Inferior parietal cortex (tissue), 1 donor: ENCODE results near the gene LGR6.

Experiments used
- DNase-seq: peaks from one replicate; pipeline ENCODE4 v3.0.0-alpha.2; 2016; ENCODE audit errors: extremely low spot score

The LGR6 gene

DNA sequence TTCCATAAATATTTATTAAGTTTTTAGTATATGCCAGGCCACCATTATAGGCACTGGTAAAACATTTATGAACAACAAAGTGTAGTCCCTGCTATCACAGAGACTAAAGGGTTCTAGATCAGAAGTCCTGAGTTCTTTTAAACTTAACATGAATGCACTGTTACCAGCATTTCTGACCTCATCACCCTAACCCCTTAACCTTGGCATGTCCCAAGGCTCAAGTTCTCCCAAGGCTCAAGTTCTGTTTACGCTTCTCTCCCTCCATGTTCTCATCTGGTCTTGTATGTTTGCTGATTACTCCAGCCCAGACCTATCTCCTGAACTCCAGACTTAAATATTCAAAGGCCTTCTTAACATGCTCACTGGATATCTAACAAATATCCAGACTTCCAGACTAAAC is 93.6 kb downstream of the LGR6 start:
- DNase-seq, result no peak

GRCh38 chr1:202288177-202288576 is 94.6 kb downstream of the LGR6 start:
- DNase-seq, result no peak

GRCh38 chr1:202289009-202289408 is 95.4 kb downstream of the LGR6 start:
- no peak for DNase-seq

DNA sequence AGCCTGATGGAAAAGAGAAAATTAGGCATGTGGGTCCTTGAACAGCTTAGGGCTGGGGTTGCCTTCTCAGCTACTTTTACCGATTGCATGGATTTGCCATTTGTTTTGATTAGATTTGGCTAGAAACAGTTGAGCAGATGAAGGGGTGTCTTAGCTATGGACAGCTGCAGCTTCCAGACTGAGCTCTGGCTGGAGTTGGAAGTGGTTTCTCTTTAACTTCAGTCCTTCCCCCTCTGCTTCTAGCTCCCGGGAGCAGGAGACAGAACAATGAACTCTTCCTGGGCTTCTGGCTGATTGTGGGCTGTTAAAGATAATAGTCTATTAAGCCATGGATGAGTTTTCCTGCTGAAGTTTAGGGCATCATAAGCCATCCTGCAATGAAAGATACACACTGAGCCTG is 97.4 kb downstream of the LGR6 start:
- DNase-seq, result no peak

GRCh38 chr1:202291961-202292712 is 98.5 kb downstream of the LGR6 start:
- peak; percentile 11 for DNase-seq

- no peak for DNase-seq
These were observed 99.2 kb downstream of the LGR6 start for GRCh38 chr1:202292773-202293172.

- DNase-seq, result no peak
These were observed 100.0 kb downstream of the LGR6 start for GRCh38 chr1:202293569-202293968.

- DNase-seq, result no peak
These were observed 108.6 kb downstream of the LGR6 start for GRCh38 chr1:202302166-202302565.

DNA sequence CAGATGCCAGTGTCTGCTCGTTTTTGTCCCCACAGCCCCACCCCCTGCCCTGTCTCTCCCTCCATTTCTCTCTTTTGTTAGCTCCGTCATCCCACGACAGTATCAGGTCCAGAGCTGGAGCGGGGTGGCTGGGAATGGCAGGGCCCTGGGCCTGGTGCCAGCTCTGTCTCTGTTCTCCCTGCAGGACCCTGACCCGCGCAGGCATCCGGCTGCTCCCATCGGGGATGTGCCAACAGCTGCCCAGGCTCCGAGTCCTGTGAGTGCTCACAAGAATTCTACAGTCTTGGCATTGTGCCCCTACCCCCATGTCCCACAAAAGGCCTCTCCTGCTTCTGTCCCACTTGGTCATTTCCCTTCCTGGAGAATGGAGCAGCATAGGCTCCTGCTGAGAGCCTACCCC is 110.8 kb downstream of the LGR6 start:
- no peak for DNase-seq

GRCh38 chr1:202305168-202305567 is 111.6 kb downstream of the LGR6 start:
- no peak for DNase-seq

DNA sequence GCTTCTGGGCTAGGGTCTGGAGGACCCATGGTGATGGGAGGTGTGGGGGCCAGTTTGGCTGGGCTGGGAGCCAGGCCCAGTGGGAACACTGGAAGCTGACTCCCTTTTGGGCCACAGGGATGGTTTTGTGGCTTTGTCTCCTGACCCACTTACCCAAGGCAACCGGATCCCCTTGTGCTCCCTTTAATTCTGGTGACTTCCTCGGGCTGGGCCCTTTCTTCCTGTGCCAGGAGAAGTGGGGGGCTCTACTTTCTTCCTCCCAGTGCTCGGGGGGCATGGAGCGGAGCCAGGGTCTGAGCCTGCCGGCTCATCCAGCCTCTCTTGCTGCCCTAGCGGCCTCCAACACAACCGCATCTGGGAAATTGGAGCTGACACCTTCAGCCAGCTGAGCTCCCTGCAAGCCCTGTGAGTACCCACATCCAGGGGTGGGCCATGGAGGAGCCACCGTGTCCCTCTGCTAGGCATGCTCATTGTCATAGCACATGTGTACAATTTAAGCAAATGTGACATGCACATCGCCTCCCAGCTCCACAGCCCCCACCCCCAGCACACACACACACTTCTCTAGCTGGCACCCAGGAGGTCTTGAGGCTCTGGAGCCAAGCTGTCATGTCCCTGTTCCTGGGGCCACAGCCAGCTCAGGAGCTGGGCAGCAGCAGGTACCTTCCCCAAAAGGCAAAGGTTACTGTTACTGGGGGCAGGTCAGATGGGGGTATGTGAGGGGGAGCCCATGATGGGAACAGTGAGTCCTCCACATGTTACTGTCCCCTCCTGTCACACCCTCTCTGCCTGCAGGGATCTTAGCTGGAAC is 113.1 kb downstream of the LGR6 start:
- DNase-seq, result no peak

GRCh38 chr1:202310071-202310725 is 116.6 kb downstream of the LGR6 start:
- no peak for DNase-seq

- DNase-seq, result no peak
These were observed 117.1 kb downstream of the LGR6 start for GRCh38 chr1:202310746-202311145.

DNA sequence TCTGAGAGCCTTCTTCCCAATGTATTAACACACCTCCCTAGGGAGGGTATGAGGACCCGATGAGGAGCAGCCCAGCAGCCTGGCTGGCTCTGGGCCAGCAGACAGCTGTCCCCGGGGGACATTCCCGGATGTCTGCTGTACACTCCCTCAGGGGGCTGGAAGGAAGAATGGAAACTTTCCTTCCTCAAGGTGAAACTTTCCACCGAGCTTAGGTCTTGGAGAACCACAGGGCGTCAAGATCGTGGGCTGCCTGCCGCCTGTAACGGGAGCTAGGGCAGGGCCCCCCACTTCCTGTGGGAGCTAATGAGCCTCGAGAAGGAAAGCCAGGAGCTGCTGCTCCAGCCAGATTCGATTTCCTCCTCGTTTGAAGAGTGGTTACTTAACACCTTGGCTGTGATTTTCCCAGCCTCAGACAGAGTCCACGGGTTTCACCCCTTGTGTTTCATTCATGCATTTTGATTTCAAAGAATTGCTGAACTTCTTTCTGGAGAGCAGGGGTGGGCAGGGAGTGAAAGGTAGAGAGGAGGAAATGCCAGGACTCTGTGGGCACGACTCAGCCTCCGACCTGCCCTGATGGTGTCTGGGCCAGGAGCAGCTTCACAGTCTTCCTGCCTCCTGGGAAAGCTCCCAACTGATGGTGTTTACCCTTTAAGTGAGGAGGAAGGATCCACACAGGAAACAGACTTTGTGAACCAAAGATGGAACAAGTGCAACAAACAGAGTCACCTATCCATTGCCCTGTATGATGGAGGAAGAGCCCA is 118.5 kb downstream of the LGR6 start:
- DNase-seq, result no peak

DNA sequence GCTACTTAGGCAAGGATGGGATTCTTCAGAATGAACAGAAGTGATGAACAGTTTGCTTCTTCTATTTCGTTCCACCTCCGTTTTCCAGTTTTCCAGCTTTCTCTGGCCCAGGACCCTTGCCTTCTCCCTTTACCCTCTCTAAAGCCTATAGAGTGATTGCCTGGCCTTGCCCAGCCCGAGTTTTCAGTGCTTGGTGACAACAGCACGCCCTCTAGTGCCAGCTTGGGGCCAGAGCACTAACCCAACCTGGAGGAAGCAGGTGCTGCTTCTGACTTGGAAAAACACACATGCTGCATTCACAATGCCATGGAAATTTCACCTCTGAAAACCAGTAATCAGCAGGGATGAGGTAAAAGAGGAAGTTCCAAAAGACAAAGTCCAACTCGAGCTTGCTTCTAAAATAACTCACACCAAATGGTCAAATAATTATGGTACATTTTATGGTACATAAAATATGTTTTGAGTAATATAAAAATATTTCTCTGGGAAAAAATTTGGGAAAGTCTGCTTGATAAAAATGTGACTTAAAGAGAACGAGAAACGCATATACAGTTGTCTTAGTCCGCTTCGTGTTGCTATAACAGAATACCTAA is 122.1 kb downstream of the LGR6 start:
- DNase-seq, result peak; percentile 78

GRCh38 chr1:202316186-202316585 is 122.6 kb downstream of the LGR6 start:
- DNase-seq, result no peak

DNA sequence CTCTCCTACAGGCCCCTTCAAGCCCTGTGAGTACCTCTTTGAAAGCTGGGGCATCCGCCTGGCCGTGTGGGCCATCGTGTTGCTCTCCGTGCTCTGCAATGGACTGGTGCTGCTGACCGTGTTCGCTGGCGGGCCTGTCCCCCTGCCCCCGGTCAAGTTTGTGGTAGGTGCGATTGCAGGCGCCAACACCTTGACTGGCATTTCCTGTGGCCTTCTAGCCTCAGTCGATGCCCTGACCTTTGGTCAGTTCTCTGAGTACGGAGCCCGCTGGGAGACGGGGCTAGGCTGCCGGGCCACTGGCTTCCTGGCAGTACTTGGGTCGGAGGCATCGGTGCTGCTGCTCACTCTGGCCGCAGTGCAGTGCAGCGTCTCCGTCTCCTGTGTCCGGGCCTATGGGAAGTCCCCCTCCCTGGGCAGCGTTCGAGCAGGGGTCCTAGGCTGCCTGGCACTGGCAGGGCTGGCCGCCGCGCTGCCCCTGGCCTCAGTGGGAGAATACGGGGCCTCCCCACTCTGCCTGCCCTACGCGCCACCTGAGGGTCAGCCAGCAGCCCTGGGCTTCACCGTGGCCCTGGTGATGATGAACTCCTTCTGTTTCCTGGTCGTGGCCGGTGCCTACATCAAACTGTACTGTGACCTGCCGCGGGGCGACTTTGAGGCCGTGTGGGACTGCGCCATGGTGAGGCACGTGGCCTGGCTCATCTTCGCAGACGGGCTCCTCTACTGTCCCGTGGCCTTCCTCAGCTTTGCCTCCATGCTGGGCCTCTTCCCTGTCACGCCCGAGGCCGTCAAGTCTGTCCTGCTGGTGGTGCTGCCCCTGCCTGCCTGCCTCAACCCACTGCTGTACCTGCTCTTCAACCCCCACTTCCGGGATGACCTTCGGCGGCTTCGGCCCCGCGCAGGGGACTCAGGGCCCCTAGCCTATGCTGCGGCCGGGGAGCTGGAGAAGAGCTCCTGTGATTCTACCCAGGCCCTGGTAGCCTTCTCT is 124.6 kb downstream of the LGR6 start:
- no peak for DNase-seq

DNA sequence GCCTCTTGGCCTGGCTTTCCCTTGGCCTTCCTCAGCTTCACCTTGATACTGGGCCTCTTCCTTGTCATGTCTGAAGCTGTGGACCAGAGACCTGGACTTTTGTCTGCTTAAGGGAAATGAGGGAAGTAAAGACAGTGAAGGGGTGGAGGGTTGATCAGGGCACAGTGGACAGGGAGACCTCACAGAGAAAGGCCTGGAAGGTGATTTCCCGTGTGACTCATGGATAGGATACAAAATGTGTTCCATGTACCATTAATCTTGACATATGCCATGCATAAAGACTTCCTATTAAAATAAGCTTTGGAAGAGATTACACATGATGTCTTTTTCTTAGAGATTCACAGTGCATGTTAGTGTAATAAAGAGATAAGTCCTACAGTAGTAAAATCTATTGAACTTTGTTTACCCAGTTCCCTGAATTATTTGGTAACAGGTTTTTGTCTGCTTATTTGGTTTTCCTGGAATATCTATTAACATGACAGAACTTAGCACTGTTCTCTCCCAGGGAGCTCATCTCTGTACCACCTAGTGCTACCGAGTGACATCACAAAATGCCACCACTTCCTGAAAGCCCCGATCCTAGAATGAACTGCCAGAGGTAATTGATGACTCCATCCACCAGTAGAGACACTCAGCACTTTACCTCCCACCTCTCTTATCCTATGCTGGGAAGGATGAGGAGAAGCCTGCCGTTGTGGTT is 125.9 kb downstream of the LGR6 start:
- no peak for DNase-seq

DNA sequence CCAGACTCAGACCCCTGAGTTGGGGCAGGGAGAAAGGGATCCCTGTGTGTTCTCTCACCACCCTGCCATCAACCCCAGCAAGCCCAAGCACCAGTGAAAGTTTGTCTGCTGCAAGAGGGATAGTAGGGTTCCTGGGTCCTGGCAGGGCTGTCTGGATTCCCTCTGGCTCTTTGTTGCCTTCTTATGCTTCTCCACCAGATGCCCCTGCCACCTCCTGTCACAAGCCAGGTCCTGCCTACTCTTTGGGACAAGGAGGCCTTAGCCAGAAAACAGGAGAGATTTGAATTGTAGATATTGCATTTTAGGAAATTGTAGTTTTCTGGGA is 126.4 kb downstream of the LGR6 start:
- no peak for DNase-seq

DNA sequence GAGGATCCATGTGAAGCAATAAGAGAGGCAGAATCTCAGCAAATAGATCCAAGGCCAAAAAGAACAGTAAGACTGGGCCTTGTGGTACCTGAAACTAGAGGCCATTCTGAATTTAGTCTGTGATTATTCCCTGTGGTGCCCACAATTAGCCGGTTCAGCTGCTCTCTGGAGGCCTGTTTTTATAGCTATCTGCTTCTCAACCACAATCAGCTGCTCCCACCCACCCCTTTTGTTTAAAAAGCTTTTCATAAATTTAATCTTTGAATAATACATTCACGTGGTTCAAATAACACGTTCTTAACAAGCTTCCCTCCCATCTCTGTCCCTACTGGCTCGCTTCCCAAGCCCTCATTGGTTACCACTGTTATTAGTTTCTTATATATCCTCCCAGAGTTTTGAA is 130.1 kb downstream of the LGR6 start:
- no peak for DNase-seq
